Hepatocyte (in vitro differentiated cells): ENCODE measurements around the gene SIT1.
"Not testable (repeated sequence)": the region's sequence is repeated elsewhere in the genome, so short reads cannot be mapped to it uniquely, and the experiment has no call there.

Source experiments
- EZH2 ChIP-seq: fragments of 200-600 bp; sonication (generic); IDR thresholded peaks from 2 replicates; pipeline ENCODE4 v1.6.1; 2016; ENCODE audit warnings: antibody characterized with exemption, mild to moderate bottlenecking, borderline replicate concordance
- EZH2phosphoT487 ChIP-seq: fragments of 200-600 bp; sonication (generic); IDR thresholded peaks from one replicate; pipeline ENCODE4 v1.6.1; 2018; ENCODE audit warnings: antibody characterized with exemption, mild to moderate bottlenecking, low read depth, moderate library complexity; ENCODE audit not compliant: unreplicated experiment, severe bottlenecking
- TF ChIP-seq, protein P1 (sequence below): fragments of 200-600 bp; sonication (generic); IDR thresholded peaks from 2 replicates; pipeline ENCODE4 v1.5.1; 2016; ENCODE audit warnings: antibody characterized with exemption, mild to moderate bottlenecking; ENCODE audit not compliant: poor library complexity

GRCh38 chr9:35639225-35639624 is 11.5 kb downstream of the SIT1 start:
- TF ChIP-seq, protein P1, sequence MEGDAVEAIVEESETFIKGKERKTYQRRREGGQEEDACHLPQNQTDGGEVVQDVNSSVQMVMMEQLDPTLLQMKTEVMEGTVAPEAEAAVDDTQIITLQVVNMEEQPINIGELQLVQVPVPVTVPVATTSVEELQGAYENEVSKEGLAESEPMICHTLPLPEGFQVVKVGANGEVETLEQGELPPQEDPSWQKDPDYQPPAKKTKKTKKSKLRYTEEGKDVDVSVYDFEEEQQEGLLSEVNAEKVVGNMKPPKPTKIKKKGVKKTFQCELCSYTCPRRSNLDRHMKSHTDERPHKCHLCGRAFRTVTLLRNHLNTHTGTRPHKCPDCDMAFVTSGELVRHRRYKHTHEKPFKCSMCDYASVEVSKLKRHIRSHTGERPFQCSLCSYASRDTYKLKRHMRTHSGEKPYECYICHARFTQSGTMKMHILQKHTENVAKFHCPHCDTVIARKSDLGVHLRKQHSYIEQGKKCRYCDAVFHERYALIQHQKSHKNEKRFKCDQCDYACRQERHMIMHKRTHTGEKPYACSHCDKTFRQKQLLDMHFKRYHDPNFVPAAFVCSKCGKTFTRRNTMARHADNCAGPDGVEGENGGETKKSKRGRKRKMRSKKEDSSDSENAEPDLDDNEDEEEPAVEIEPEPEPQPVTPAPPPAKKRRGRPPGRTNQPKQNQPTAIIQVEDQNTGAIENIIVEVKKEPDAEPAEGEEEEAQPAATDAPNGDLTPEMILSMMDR, result not testable (repeated sequence)
- TF ChIP-seq EZH2, EZH2phosphoT487: not testable (repeated sequence)
